ENCODE data around the gene CSF3R.

- TF ChIP-seq EZH2 (IDR thresholded peaks at IDR 0.05; ENCODE audit: low read length, unreplicated experiment) (no peak), CTCF (conservative IDR thresholded peaks at IDR 0.05; ENCODE audit: low read depth, low read length) (no peak)
Observed at GRCh38 chr1:36442337-36442736, 40.4 kb downstream of the CSF3R start.

Data from PC-3 (cell line).